ENCODE data around the gene FKBP3.
"Not testable (repeated sequence)": the region's sequence is repeated elsewhere in the genome, so short reads cannot be mapped to it uniquely, and the experiment has no call there.

Gene FKBP3

GRCh38 chr14:45118594-45118993, 15.7 kb downstream of the FKBP3 start:
- Histone ChIP-seq H3K4me3 (no peak overlapping the region), H3K27ac (no peak overlapping the region)

- H3K27ac ChIP-seq, result no peak overlapping the region
- no peak overlapping the region for H3K4me3 ChIP-seq
Measured at GRCh38 chr14:45114327-45114726, 20.0 kb downstream of the FKBP3 start.

GRCh38 chr14:45112896-45113781, 21.1 kb downstream of the FKBP3 start:
- no peak overlapping the region for H3K27ac ChIP-seq
- no peak overlapping the region for H3K4me3 ChIP-seq

GRCh38 chr14:45104561-45104960, 29.7 kb downstream of the FKBP3 start:
- Histone ChIP-seq H3K4me3 (no peak overlapping the region), H3K27ac (no peak overlapping the region)

- Histone ChIP-seq H3K4me3 (no peak overlapping the region), H3K27ac (no peak overlapping the region)
Measured at GRCh38 chr14:45103806-45104205, 30.5 kb downstream of the FKBP3 start.

- H3K4me3 ChIP-seq, result no peak overlapping the region
- no peak overlapping the region for H3K27ac ChIP-seq
Measured at GRCh38 chr14:45096218-45096617, 38.1 kb downstream of the FKBP3 start.

- H3K4me3 ChIP-seq, result no peak overlapping the region
- no peak overlapping the region for H3K27ac ChIP-seq
Measured at GRCh38 chr14:45095143-45095542, 39.1 kb downstream of the FKBP3 start.

- no peak overlapping the region for H3K4me3 ChIP-seq
Measured at GRCh38 chr14:45094275-45094674, 40.0 kb downstream of the FKBP3 start.

GRCh38 chr14:45091710-45092109, 42.6 kb downstream of the FKBP3 start:
- Histone ChIP-seq H3K4me3 (no peak overlapping the region), H3K27ac (no peak overlapping the region)

More at GRCh38 chr14:45094275-45094674, 40.0 kb downstream of the FKBP3 start:
- H3K27ac ChIP-seq, result no peak overlapping the region

GRCh38 chr14:45089813-45090212, 44.5 kb downstream of the FKBP3 start:
- H3K4me3 ChIP-seq, result no peak overlapping the region

GRCh38 chr14:45084946-45085346, 49.3 kb downstream of the FKBP3 start:
- peak overlapping the region in 20 of 21 experiments; percentile 49 to 92 (median 85) for H3K27ac ChIP-seq

More at GRCh38 chr14:45089813-45090212, 44.5 kb downstream of the FKBP3 start:
- peak overlapping the region in 3 of 21 experiments; percentile 3 to 29 (median 26) for H3K27ac ChIP-seq

GRCh38 chr14:45083976-45084722, 50.1 kb downstream of the FKBP3 start, which contains the start of gene PRPF39:
TSS of gene PRPF39 (plus strand) at chr14:45084116. CDS start at chr14:45095240, 11,124 bp downstream.
- H3K27ac ChIP-seq, result peak within 1 kb of the TSS; percentile 49 to 92 (median 85)
- H3K4me3 ChIP-seq, result peak within 1 kb of the TSS; percentile 47 to 86 (median 78)

More at GRCh38 chr14:45084946-45085346, 49.3 kb downstream of the FKBP3 start:
- peak overlapping the region; percentile 47 to 86 (median 78) for H3K4me3 ChIP-seq

- Histone ChIP-seq H3K4me3 (peak overlapping the region; percentile 47 to 86 (median 78)), H3K27ac (peak overlapping the region in 19 of 21 experiments; percentile 56 to 92 (median 85))
Measured at GRCh38 chr14:45083617-45083975, 50.7 kb downstream of the FKBP3 start.

- H3K27ac ChIP-seq, result no peak overlapping the region
- no peak overlapping the region for H3K4me3 ChIP-seq
Measured at GRCh38 chr14:45082420-45082819, 51.9 kb downstream of the FKBP3 start.

GRCh38 chr14:45081096-45081495, 53.2 kb downstream of the FKBP3 start:
- H3K4me3 ChIP-seq, H3K27ac ChIP-seq: not testable (repeated sequence)

GRCh38 chr14:45080416-45080968, 53.8 kb downstream of the FKBP3 start:
- H3K27ac ChIP-seq, H3K4me3 ChIP-seq: not testable (repeated sequence)

- H3K27ac ChIP-seq, result no peak overlapping the region
- H3K4me3 ChIP-seq, result no peak overlapping the region
Measured at GRCh38 chr14:45078323-45078722, 56.0 kb downstream of the FKBP3 start.

GRCh38 chr14:45073231-45073879, 60.9 kb downstream of the FKBP3 start:
- no peak overlapping the region for H3K27ac ChIP-seq
- H3K4me3 ChIP-seq, result no peak overlapping the region

- no peak overlapping the region for H3K27ac ChIP-seq
Measured at GRCh38 chr14:45072126-45072525, 62.2 kb downstream of the FKBP3 start.

GRCh38 chr14:45070215-45070614, 64.1 kb downstream of the FKBP3 start:
- Histone ChIP-seq H3K27ac (no peak overlapping the region), H3K4me3 (no peak overlapping the region)

More at GRCh38 chr14:45072126-45072525, 62.2 kb downstream of the FKBP3 start:
- H3K4me3 ChIP-seq, result no peak overlapping the region
